ENCODE measurements around the gene CGB7.
"Not testable (repeated sequence)": the region's sequence is repeated elsewhere in the genome, so short reads cannot be mapped to it uniquely, and the experiment has no call there.

Gene CGB7

GRCh38 chr19:49056101-49056901 lies 1.2 kb downstream of the CGB7 start:
- in situ Hi-C loops (cut with MboI; ENCODE audit: low sequenced_read_pairs, unreplicated experiment): no loop called here
- peak; percentile 88 for DNase-seq (ENCODE audit: low spot score)

GRCh38 chr19:49050376-49051033 lies 7.0 kb downstream of the CGB7 start:
- DNase-seq (ENCODE audit: low spot score): not testable (repeated sequence)

More at GRCh38 chr19:49056101-49056901, 1.2 kb downstream of the CGB7 start:
- no peak for TF ChIP-seq CTCF (IDR thresholded peaks at IDR 0.05; ENCODE audit: borderline replicate concordance, control extremely low read depth, extremely low read depth, insufficient read depth, missing control alignments)

GRCh38 chr19:49049834-49050233 lies 7.7 kb downstream of the CGB7 start:
- in situ Hi-C loops (cut with MboI; ENCODE audit: low sequenced_read_pairs, unreplicated experiment); DNase-seq (ENCODE audit: low spot score): not testable (repeated sequence)

More at GRCh38 chr19:49050376-49051033, 7.0 kb downstream of the CGB7 start:
- in situ Hi-C loops (cut with MboI; ENCODE audit: low sequenced_read_pairs, unreplicated experiment): not testable (repeated sequence)

GRCh38 chr19:49049011-49049410 lies 8.5 kb downstream of the CGB7 start, which contains the start of gene CGB8:
CGB8 (minus strand) TSS chr19:49049111; CDS start chr19:49048739, 372 bp downstream.
- DNase-seq (ENCODE audit: low spot score); in situ Hi-C loops (cut with MboI; ENCODE audit: low sequenced_read_pairs, unreplicated experiment): not testable (repeated sequence)

GRCh38 chr19:49043548-49043947 lies 14.0 kb downstream of the CGB7 start, which contains the start of gene CGB5:
CGB5 (plus strand) TSS chr19:49043848; CDS start chr19:49044210, 362 bp downstream.
- in situ Hi-C loops (cut with MboI; ENCODE audit: low sequenced_read_pairs, unreplicated experiment); DNase-seq (ENCODE audit: low spot score): not testable (repeated sequence)

- DNase-seq (ENCODE audit: low spot score); in situ Hi-C loops (cut with MboI; ENCODE audit: low sequenced_read_pairs, unreplicated experiment): not testable (repeated sequence)
Observed at GRCh38 chr19:49042666-49043065, 14.9 kb downstream of the CGB7 start.

GRCh38 chr19:49042177-49042576 lies 15.4 kb downstream of the CGB7 start:
- TF ChIP-seq CTCF (IDR thresholded peaks at IDR 0.05; ENCODE audit: borderline replicate concordance, control extremely low read depth, extremely low read depth, insufficient read depth, missing control alignments): no peak
- in situ Hi-C loops (cut with MboI; ENCODE audit: low sequenced_read_pairs, unreplicated experiment): no loop called here
- DNase-seq (ENCODE audit: low spot score): no peak

GRCh38 chr19:49039736-49040135 lies 17.8 kb downstream of the CGB7 start:
- DNase-seq (ENCODE audit: low spot score); in situ Hi-C loops (cut with MboI; ENCODE audit: low sequenced_read_pairs, unreplicated experiment): not testable (repeated sequence)

- not testable (repeated sequence) for DNase-seq (ENCODE audit: low spot score)
Observed at GRCh38 chr19:49038557-49039276, 18.8 kb downstream of the CGB7 start.

GRCh38 chr19:49038111-49038510 lies 19.4 kb downstream of the CGB7 start:
- DNase-seq (ENCODE audit: low spot score); in situ Hi-C loops (cut with MboI; ENCODE audit: low sequenced_read_pairs, unreplicated experiment): not testable (repeated sequence)

More at GRCh38 chr19:49038557-49039276, 18.8 kb downstream of the CGB7 start:
- in situ Hi-C loops (cut with MboI; ENCODE audit: low sequenced_read_pairs, unreplicated experiment): not testable (repeated sequence)

GRCh38 chr19:49036815-49037214 lies 20.7 kb downstream of the CGB7 start, which contains the start of gene CGB1:
CGB1 (minus strand) TSS chr19:49036895; CDS start chr19:49036711, 184 bp downstream.
- peak; percentile 24 for TF ChIP-seq CTCF (IDR thresholded peaks at IDR 0.05; ENCODE audit: borderline replicate concordance, control extremely low read depth, extremely low read depth, insufficient read depth, missing control alignments)
- in situ Hi-C loops (cut with MboI; ENCODE audit: low sequenced_read_pairs, unreplicated experiment): not testable (repeated sequence)
- peak; percentile 38 for DNase-seq (ENCODE audit: low spot score)

Measured in GM13976 (cell line).